ENCODE measurements around the gene NDUFB3.
"Not testable (repeated sequence)": the region's sequence is repeated elsewhere in the genome, so short reads cannot be mapped to it uniquely, and the experiment has no call there.

The NDUFB3 gene

DNA sequence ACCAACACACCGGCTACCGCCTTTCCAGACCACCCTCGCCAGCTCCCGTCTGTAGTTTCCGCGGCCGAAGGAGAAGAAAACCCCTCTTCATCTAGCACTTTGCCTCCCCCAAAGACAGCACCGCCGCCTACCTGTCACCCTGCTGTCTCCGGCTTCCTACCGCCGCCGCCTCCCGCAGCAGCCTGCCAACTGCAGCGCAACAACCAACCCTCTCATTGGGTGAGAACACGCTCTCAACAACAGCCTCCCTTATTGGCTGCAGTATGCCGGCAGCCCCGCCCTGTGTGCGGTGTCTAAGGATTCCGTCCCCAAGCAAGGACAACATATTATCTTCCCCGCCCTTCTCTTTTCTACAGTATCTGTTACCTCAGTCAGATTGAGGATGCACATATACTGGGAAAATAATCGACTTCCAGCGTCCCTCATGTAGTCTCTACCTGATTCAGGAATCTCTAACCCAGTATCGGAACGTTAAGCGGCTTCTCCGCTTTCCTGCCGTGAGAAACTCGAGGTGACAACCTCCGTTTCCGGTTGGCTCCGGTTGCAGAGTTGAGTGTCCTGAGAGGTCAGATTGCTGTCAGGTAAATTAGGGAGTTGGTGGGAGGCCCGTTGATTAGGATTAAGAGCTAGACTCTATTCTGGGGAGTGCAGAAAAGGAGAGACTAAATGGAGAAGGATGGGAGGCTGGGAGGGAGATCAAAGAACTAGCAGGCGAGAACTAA, at the start of gene NDUFB3, which contains the start of gene HYCC2:
TSS of gene NDUFB3 (plus strand) at position 523 of the 722 bp plus-strand sequence. CDS start 6,882 bp downstream, outside the sequence.
TSS of gene HYCC2 (minus strand) at position 193 of the 722 bp plus-strand sequence. CDS start 47,662 bp downstream, outside the sequence.
- peak; percentile 97 for DNase-seq (ENCODE audit: low spot score)

DNA sequence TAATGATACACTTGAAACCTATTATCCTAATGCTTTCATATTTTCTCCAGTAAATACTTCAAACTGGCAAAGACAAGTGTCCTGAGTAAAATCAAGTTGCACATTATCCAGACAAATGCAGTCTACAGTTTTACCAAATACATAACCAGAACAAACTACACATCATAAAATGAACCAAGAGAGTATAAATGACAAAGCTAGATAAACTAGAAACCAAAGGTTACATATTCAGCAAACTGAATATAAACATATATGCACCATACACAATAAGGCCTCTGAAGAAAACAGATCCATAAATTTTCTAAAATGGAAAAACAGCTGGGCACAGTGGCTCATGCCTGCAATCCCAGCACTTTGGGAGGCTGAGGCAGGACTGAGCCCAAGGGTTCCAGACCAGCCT, 47.3 kb upstream of the NDUFB3 start:
- DNase-seq (ENCODE audit: low spot score), result no peak

DNA sequence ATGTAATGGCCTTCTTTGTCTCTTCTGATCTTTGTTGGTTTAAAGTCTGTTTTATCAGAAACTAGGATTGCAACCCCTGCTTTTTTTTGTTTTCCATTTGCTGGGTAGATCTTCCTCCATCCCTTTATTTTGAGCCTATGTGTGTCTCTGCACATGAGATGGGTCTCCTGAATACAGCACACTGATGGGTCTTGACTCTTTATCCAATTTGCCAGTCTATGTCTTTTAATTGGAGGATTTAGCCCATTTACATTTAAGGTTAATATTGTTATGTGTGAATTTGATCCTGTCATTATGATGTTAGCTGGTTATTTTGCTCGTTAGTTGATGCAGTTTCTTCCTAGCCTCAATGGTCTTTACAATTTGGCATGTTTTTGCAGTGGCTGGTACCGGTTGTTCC, 37.4 kb upstream of the NDUFB3 start:
- DNase-seq (ENCODE audit: low spot score), result not testable (repeated sequence)

DNA sequence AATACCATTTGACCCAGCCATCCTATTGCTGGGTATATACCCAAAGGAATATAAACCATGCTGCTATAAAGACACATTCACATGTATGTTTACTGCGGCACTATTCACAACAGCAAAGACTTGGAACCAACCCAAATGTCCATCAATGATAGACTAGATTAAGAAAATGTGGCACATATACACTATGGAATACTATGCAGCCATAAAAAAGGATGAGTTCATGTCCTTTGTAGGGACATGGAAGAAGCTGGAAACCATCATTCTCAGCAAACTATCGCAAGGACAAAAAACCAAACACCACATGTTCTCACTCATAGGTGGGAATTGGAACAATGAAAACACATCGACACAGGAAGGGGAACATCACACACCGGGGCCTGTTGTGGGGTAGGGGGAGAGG, 33.4 kb upstream of the NDUFB3 start:
- DNase-seq (ENCODE audit: low spot score), result not testable (repeated sequence)

DNA sequence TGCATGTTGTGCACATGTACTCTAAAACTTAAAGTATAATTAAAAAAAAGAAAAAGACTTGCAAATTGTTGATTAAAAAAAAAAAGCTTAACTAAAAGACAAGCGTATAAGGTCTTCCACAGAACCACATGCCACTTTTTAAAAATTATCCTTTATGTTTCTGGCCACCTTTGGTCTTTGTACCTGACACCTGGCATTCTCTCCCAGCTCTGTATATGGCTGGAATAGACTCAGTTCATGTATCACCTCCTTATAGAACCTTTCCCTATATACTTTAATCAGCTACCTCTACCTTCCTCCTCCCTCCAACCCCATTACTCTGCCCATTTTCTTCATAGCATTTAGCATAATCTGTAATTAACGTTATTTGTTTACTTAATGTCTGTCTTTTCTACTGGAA, 32.9 kb upstream of the NDUFB3 start:
- no peak for DNase-seq (ENCODE audit: low spot score)

DNA sequence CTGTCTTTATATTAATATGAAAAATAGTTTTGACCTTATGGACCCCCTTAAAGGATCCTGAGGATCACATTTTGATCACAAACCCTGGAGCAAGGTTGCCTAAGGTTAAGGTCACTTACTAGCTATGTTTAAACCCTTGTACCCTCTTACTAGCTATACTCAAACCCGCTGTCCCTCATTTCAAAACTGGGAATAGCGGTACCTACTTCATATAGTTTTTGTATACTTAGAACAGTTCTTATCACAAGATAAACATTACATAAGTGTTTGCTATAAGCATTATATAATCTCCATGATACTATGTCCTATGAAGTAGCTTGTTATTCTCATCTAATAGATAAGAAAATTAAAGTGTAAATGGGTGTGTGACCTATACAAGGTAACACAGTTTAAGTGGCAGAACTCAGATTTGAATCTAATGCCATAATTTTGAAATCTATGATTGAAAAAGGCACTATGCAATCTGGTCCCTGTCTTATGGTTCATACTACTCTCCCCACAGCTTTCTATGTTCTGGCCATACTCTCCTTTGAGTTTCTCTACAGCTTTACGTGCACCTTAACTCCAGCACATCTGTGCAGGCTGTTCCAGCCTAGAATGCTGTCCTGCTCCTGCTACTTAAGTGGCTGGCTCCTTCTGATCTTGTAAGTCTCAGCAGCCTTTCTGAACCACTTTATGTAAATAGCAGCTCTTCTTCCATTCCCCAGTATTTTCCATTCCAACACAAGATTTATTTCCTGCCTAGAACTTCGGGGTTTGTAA, 30.8 kb upstream of the NDUFB3 start:
- DNase-seq (ENCODE audit: low spot score), result no peak

DNA sequence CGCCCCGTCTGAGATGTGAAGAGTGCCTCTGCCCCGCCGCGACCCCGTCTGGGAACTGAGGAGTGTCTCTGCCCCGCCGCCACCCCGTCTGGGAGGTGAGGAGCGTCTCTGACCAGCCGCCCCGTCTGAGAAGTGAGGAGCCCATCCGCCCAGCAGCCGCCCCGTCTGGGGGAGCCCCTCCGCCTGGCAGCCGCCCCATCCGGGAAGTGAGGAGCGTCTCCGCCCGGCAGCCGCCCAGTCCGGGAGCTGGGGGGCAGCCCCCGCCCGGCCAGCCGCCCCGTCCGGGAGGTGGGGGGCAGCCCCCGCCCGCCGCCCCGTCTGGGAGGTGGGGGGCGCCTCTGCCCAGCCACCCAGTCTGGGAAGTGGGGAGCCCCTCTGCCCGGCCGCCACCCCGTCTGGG, 29.4 kb upstream of the NDUFB3 start:
- not testable (repeated sequence) for DNase-seq (ENCODE audit: low spot score)

DNA sequence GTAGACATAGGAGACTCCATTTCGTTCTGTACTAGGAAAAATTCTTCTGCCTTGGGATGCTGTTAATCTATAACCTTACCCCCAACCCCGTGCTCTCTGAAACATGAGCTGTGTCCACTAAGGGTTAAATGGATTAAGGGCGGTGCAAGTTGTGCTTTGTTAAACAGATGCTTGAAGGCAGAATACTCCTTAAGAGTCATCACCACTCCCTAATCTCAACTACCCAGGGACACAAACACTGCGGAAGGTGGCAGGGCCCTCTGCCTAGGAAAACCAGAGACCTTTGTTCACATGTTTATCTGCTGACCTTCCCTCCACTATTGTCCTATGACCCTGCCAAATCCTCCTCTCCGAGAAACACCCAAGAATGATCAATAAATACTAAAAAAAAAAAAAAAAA, 28.8 kb upstream of the NDUFB3 start:
- DNase-seq (ENCODE audit: low spot score), result not testable (repeated sequence)

DNA sequence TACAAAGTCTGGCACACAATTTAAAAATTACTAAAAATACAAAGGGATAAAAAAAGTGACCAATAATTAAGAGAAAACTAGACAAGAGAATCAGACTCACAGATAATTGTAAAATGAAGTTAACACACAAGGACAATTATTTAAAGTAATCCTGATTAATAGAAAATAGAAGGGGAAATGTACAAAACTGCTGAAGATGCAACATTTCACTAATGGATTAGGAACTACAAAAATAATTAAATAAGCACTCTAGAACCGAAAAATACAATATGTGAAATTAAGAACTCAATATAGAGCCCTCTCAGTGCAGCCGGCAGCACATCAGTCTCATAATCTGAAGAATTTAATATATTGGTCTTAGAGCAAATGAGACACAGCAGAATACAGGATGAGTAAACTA, 24.9 kb upstream of the NDUFB3 start:
- DNase-seq (ENCODE audit: low spot score), result no peak

DNA sequence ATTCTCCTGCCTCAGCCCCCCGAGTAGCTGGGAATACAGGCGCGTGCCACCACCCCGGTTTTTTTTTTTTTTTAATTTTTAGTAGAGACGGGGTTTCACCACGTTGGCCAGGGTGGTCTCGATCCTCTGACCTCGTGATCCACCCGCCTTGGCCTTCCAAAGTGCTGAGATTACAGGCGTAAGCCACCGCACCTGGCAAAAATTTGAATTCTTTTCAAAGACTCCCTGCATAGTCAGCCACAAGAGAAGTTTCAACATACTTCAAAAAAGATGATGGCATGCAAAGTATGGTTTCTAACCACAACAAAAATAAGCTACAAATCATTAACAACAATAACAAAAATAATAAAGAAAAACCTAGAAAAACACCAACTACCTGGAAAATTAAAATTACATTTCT, 22.3 kb upstream of the NDUFB3 start:
- DNase-seq (ENCODE audit: low spot score), result no peak

DNA sequence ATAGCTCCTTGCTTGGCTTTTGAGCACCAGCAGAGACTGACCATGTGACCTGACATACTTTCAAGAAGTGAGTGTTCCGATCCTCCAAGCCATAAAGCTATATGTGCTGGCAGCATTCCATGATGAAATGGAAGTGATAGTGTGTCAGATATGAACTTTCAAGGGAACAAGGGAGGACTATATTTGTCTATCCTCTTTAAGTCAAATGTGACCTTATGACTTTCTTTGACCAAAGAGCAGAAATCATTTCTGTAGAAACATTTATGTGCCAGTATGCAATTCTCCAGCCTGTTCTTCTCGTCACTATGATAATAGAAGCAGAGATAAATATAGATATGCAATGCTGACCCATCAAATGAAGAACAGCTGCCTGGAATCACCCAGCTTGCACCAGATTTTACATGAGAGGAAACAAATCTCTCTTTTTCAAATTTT, 14.7 kb upstream of the NDUFB3 start:
- DNase-seq (ENCODE audit: low spot score), result peak; percentile 17

DNA sequence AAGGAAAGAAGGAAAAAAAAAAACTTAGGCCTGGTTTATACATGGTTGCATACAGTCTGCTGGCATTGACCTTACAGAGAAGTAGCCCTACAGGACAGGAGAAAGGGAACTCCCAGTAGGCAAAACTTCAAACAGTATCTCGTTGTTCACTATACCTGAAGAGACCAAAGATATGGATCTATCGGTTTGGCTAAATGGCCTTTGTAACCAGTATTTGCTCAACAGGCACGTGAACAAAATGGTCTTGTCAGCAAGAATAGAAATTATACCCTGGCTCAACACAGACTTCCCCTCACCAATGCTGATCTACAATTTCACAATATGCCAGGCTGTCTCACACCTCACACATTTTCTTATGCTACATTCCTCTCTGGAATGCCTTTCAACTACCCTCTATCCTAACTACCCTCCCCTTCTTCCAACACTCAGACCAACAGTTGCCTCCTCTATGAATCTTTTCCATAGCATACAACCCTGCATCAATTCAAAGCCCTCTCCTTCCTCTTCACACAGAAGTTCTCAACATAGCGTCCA, 14.0 kb upstream of the NDUFB3 start:
- DNase-seq (ENCODE audit: low spot score), result no peak

DNA sequence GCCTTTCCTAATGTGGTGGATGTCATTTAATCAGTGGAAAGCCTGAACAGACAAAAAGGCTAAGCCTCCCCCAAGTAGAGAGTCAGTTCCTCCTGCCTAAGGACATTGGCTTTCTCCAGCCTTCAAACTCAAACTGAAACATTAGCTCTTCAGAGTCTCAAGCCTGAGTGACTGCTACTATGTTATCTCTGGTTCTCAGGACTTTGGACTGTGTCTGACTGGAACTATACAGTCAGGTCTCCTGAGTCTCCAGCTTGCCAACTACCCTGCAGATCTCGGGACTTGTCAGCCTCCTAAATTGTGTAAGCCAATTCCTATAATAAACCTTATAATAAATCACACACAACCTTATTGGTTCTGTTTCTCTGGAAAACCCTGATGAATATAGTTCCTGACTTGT, 12.9 kb upstream of the NDUFB3 start:
- DNase-seq (ENCODE audit: low spot score), result no peak

DNA sequence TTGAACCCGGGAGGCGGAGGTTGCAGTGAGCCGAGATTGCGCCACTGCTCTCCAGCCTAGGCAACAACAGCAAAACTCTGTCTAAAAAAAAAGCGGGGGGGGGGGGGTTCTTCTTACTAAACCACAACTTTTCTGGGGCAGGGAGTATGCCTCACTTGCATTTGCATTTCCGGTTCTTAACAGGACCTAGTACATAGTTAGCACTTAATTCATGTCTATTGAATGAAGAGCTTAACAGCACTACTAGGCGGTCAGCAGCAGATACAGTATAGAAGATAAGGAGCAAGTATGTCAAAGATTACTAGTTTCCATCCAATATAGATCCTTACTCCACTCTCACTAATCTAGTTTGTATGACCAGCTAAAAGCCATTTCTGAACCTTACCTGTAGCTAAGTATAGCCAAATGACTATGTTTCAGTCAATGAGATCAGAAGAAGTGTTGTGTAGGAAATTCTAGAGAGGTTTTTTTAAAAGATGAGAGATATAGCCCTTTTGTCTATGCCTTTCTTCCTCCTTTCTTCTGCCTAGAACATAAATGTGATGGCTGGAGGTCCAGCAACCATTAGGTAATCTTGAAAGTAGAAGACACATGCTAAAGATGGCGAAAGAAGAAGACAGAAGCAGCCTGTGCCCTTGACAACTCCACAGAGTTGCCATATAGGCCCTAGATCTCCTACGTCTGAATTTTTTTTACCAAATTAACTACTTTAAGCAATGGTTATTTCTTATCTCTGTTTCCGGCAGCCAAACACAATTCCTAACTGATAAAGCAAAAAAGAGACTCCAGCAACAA, 11.6 kb upstream of the NDUFB3 start:
- no peak for DNase-seq (ENCODE audit: low spot score)

DNA sequence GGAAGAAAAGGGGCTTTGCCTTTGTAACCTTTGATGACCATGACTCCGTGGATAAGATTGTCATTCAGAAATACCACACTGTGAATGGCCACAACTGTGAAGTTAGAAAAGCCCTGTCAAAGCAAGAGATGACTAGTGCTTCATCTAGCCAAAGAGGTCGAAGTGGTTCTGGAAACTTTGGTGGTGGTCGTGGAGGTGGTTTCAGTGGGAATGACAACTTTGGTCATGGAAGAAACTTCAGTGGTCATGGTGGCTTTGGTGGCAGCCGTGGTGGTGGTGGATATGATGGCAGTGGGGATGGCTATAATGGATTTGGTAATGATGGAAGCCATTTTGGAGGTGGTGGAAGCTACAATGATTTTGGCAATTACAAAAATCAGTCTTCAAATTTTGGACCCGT, 8.3 kb upstream of the NDUFB3 start:
- not testable (repeated sequence) for DNase-seq (ENCODE audit: low spot score)

DNA sequence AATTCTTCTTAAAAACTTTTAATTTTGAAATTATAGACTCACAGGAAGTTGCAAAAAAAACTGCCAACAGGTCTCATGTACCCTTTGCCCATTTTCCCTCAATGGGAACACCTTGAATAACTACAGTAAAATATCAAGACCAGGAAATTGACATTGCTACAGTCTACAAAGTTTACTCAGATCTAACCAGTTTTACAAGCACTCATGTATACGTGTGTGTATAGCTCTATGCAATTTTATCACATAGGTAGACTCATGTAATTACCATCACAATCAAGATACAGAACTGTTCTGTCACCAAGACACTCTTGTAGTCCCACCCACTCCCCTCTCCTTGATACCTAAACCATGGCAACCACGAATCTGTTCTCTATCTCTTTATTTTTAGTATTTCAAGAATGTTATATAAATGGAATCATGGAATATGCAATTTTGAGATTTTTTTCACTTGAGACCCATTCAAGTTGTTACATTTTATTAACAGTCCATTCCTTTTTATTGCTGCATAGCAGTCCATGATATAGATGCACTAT, 6.9 kb upstream of the NDUFB3 start:
- DNase-seq (ENCODE audit: low spot score), result no peak

DNA sequence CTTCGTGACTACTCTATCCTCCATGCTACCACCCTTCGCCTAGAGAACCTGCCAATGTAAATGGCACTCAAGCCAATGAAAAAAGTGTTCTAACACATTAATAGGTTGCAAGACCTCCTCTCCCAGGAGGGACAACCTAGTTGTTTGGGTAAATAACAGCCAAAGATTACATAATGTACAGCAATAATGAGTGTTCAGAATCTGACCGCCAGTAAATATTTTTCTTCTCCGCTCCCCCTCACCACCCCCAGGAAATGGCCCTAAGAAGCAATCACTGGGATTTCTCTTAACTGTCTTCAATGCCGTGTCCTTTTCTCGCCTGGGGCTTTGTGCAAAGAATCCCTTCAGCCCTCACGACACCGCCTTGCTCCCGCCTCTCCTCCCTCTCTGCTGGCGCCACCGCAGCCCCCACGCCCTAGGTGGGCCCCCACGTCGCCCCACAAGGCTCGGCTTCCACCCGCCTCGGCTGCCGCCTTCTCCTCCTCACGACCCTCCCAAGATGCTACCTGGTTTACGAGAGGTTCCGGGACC, 788 bp upstream of the NDUFB3 start:
- DNase-seq (ENCODE audit: low spot score), result peak; percentile 29

DNA sequence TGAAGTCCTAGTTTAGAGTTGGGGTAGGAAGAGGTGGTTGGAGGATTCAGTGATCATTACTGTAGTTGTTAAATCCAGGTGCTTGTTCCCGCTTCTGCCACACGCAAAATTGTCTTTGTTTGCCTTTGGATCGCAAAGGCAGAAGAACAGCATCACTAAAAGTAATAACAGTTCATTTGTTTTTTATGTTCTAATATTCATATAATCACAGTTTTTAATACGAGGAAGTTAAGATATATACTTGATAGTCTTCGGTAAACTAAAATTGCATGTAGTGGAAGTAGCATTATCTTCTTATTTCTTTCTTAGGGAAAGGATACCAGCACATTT, 365 bp downstream of the NDUFB3 start:
- no peak for DNase-seq (ENCODE audit: low spot score)

DNA sequence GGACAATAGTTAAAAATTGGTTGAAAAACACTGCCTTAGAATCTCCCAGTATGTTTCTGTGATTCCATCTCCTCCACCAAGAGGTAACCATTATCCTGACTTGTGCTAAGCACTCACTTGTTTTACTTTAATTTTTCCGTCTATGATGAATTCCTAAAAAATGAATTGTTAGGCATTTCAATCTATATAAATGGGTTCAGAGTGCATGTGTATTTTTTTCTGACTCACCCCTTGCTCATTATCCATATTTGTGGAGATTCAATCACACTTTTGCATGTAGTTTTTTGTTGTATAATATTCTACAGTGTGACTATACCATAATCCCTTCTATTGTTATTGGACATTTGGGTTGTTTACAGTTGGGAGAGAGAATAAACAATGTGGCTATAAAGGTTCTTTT, 1.3 kb downstream of the NDUFB3 start:
- DNase-seq (ENCODE audit: low spot score), result no peak

DNA sequence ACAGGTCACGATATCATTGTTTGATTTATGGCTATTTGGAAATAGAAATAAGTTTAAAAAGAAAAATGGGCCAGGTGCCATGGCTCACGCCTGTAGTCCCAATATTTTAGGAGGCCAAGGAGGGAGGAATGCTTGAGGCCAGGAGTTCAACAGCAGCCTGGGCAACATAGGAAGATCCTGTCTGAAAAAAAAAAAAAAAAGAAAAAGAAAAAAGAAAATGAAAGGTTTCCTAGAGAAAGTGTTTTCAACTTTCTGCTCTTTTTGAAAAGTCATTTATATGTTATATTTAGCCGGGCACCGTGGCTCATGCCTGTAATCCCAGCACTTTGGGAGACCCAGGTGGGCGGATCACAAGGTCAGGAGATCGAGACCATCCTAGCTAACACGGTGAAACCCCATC, 3.2 kb downstream of the NDUFB3 start:
- DNase-seq (ENCODE audit: low spot score), result no peak

DNA sequence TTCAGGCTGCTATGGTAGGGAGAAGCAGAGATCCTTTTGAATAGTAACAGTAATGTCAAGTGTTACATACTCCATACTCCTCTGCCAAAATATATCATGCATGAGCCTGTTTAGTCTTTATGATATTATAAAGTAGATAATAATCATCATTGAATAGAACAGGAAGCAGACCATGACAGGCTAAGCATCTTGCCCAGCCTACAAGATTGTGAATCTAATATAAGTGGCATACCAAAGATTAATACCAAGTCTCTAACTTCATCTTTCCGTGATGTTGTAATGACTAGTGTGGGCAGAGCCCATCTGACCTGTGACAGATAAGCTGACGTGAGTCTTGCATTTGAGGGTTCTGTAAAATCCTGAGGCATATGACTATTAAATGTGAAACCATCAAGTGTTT, 13.1 kb downstream of the NDUFB3 start:
- DNase-seq (ENCODE audit: low spot score), result no peak

DNA sequence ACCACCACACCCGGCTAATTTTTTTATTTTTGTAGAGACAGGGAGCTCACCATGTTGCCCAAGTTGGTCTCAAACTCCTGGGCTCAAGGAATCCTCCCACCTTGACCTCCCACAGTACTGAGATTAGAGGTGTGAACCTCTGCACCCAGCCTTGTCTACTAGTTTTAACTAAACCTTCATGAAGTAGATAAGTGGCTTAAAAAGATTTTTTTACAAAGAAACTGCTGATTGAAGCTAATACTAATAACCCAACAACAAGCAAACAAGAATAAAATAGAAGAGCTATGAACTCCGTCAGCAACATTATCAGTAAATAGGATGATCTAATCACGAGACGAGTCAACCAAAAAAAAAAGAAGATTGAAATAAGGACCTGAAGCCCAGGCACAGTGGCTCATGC, 18.8 kb downstream of the NDUFB3 start:
- no peak for DNase-seq (ENCODE audit: low spot score)
